ACC112 (cell line): Measurements from ENCODE around the gene PSAPL1.

ENCODE experiments used
- H2AFZ ChIP-seq: fragments of 200-600 bp; sonication (generic); one replicate; pipeline ENCODE4 v1.6.0; 2017; ENCODE audit warnings: antibody characterized with exemption, low read length; ENCODE audit not compliant: unreplicated experiment
- H3K27ac ChIP-seq: fragments of 200-600 bp; sonication (generic); 2 replicates; pipeline ENCODE4 v1.5.1; 2014; ENCODE audit warnings: low read depth, mild to moderate bottlenecking, antibody characterized with exemption, low read length, moderate library complexity
- H3K27me3 ChIP-seq: fragments of 200-600 bp; sonication (generic); 2 replicates; pipeline ENCODE4 v1.6.1; 2014; ENCODE audit warnings: mild to moderate bottlenecking, antibody characterized with exemption, low read length, moderate library complexity, mixed read lengths; ENCODE audit not compliant: insufficient read depth
- H3K36me3 ChIP-seq: fragments of 200-600 bp; sonication (generic); 2 replicates; pipeline ENCODE4 v1.6.1; 2016; ENCODE audit warnings: mild to moderate bottlenecking, antibody characterized with exemption, low read length, moderate library complexity, mixed read lengths; ENCODE audit not compliant: insufficient read depth
- H3K4me1 ChIP-seq: fragments of 200-600 bp; sonication (generic); one replicate; pipeline ENCODE4 v1.6.1; 2016; ENCODE audit warnings: low read length, mixed read lengths; ENCODE audit not compliant: insufficient read depth, unreplicated experiment, control insufficient read depth
- H3K4me3 ChIP-seq: fragments of 200-600 bp; sonication (generic); 2 replicates; pipeline ENCODE4 v1.5.1; 2014; ENCODE audit warnings: mild to moderate bottlenecking, low read depth, low read length
- H3K79me2 ChIP-seq: fragments of 200-600 bp; sonication (generic); one replicate; pipeline ENCODE4 v1.6.0; 2016; ENCODE audit warnings: low read length; ENCODE audit not compliant: control insufficient read depth, unreplicated experiment, insufficient read depth

PSAPL1 gene

GRCh38 chr4:7434766-7435150, at the start of gene PSAPL1:
Gene PSAPL1, minus strand, starts transcription at chr4:7434930. Its CDS starts 51 bp downstream, at chr4:7434879.
- Histone ChIP-seq H3K27me3 (peaks cover 13% of the 10 kb centered on the region; the same call in 1 of the 2 replicates), H3K4me1 (peaks cover 4% of the 10 kb centered on the region), H3K27ac (no peak within 1 kb of the TSS), H3K4me3 (no peak within 1 kb of the TSS), H3K79me2 (no peaks in the 10 kb centered on the region), H3K36me3 (no peaks in the 10 kb centered on the region), H2AFZ (no peak within 1 kb of the TSS)

- H3K27me3 ChIP-seq: peaks cover 27% of the 10 kb centered on the region; the same call in 1 of the 2 replicates
Measured at GRCh38 chr4:7481227-7481626, 46.5 kb upstream of the PSAPL1 start.

GRCh38 chr4:7480423-7480822, 45.7 kb upstream of the PSAPL1 start:
- Histone ChIP-seq H3K27me3 (peaks cover 23% of the 10 kb centered on the region; the same call in 1 of the 2 replicates), H2AFZ (no peak overlapping the region), H3K27ac (no peak overlapping the region), H3K4me1 (no peaks in the 10 kb centered on the region), H3K79me2 (no peaks in the 10 kb centered on the region), H3K4me3 (no peak overlapping the region), H3K36me3 (no peaks in the 10 kb centered on the region)

More at GRCh38 chr4:7481227-7481626, 46.5 kb upstream of the PSAPL1 start:
- Histone ChIP-seq H3K36me3 (no peaks in the 10 kb centered on the region), H2AFZ (no peak overlapping the region), H3K79me2 (no peaks in the 10 kb centered on the region), H3K27ac (no peak overlapping the region), H3K4me3 (no peak overlapping the region), H3K4me1 (no peaks in the 10 kb centered on the region)

GRCh38 chr4:7478665-7479064, 43.9 kb upstream of the PSAPL1 start:
- Histone ChIP-seq H3K36me3 (no peaks in the 10 kb centered on the region), H3K27me3 (peaks cover 10% of the 10 kb centered on the region; the same call in 1 of the 2 replicates)

GRCh38 chr4:7477695-7478094, 43.0 kb upstream of the PSAPL1 start:
- Histone ChIP-seq H3K36me3 (no peaks in the 10 kb centered on the region), H3K4me1 (no peaks in the 10 kb centered on the region), H3K27ac (no peak overlapping the region), H3K79me2 (no peaks in the 10 kb centered on the region), H2AFZ (no peak overlapping the region), H3K4me3 (no peak overlapping the region), H3K27me3 (peaks cover 10% of the 10 kb centered on the region; the same call in 1 of the 2 replicates)

More at GRCh38 chr4:7478665-7479064, 43.9 kb upstream of the PSAPL1 start:
- Histone ChIP-seq H3K79me2 (no peaks in the 10 kb centered on the region), H3K27ac (no peak overlapping the region), H2AFZ (no peak overlapping the region), H3K4me1 (no peaks in the 10 kb centered on the region), H3K4me3 (no peak overlapping the region)

GRCh38 chr4:7476820-7477219, 42.1 kb upstream of the PSAPL1 start:
- no peak overlapping the region for H3K27ac ChIP-seq
- H3K36me3 ChIP-seq: no peaks in the 10 kb centered on the region
- no peak overlapping the region for H3K4me3 ChIP-seq
- no peaks in the 10 kb centered on the region for H3K4me1 ChIP-seq
- H3K27me3 ChIP-seq: peaks cover 10% of the 10 kb centered on the region; the same call in 1 of the 2 replicates
- no peaks in the 10 kb centered on the region for H3K79me2 ChIP-seq
- H2AFZ ChIP-seq: no peak overlapping the region

- no peaks in the 10 kb centered on the region for H3K36me3 ChIP-seq
- no peak overlapping the region for H3K4me3 ChIP-seq
- no peaks in the 10 kb centered on the region for H3K4me1 ChIP-seq
- H3K27me3 ChIP-seq: peaks cover 5% of the 10 kb centered on the region
- H3K27ac ChIP-seq: no peak overlapping the region
- H2AFZ ChIP-seq: no peak overlapping the region
- no peaks in the 10 kb centered on the region for H3K79me2 ChIP-seq
Measured at GRCh38 chr4:7475207-7475606, 40.5 kb upstream of the PSAPL1 start.

- no peaks in the 10 kb centered on the region for H3K36me3 ChIP-seq
- peaks cover 9% of the 10 kb centered on the region for H3K27me3 ChIP-seq
- no peaks in the 10 kb centered on the region for H3K79me2 ChIP-seq
- no peak overlapping the region for H3K4me3 ChIP-seq
- H3K4me1 ChIP-seq: no peaks in the 10 kb centered on the region
- no peak overlapping the region for H2AFZ ChIP-seq
- no peak overlapping the region for H3K27ac ChIP-seq
Measured at GRCh38 chr4:7474320-7474719, 39.6 kb upstream of the PSAPL1 start.

- no peak overlapping the region for H3K27ac ChIP-seq
- no peak overlapping the region for H2AFZ ChIP-seq
- H3K79me2 ChIP-seq: no peaks in the 10 kb centered on the region
- H3K4me3 ChIP-seq: no peak overlapping the region
- H3K4me1 ChIP-seq: no peaks in the 10 kb centered on the region
- no peaks in the 10 kb centered on the region for H3K36me3 ChIP-seq
- peaks cover 17% of the 10 kb centered on the region for H3K27me3 ChIP-seq
Measured at GRCh38 chr4:7473081-7473480, 38.4 kb upstream of the PSAPL1 start.

GRCh38 chr4:7472442-7473013, 37.8 kb upstream of the PSAPL1 start:
- Histone ChIP-seq H3K27me3 (peaks cover 22% of the 10 kb centered on the region), H3K4me1 (no peaks in the 10 kb centered on the region), H3K27ac (no peak overlapping the region), H3K36me3 (no peaks in the 10 kb centered on the region), H3K4me3 (no peak overlapping the region), H2AFZ (no peak overlapping the region), H3K79me2 (no peaks in the 10 kb centered on the region)

GRCh38 chr4:7470522-7471128, 35.9 kb upstream of the PSAPL1 start:
- H3K27me3 ChIP-seq: peaks cover 24% of the 10 kb centered on the region
- no peak overlapping the region for H3K4me3 ChIP-seq
- no peak overlapping the region for H2AFZ ChIP-seq
- H3K79me2 ChIP-seq: no peaks in the 10 kb centered on the region
- H3K27ac ChIP-seq: no peak overlapping the region
- H3K36me3 ChIP-seq: no peaks in the 10 kb centered on the region
- no peaks in the 10 kb centered on the region for H3K4me1 ChIP-seq
